GM18907 (cell line): ENCODE measurements around the gene GTF3C1.

Experiments used
- ATAC-seq: cut with Tn5 transposase; IDR thresholded peaks from one replicate; pipeline ENCODE4 v1.9.1; 2021; ENCODE audit warnings: mild to moderate bottlenecking, moderate library complexity; ENCODE audit not compliant: unreplicated experiment

GTF3C1 gene

DNA sequence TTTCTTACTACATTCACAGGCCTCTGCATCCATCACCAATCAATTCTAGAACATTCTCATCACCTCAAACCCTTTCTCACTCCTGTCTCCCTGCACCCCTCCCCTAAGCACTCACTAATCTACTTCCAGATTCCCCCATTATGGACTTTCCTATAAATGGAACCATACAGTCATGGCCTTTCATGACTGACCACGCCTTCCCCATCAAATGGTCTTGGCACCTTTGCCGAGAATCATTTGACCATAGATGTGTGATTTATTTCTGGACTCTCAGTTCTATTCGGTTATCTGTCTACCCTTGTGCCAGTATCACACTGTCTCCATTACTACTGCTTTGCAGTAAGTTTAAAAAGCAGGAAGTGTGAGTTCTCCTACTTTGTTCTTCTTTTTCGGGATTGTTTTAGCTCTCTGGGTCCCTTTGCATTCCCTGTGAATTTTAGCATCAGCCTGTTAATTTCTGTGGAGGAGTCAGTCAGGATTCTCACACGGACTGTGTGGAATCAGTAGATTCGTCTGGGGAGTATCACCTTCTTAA is 27.5 kb downstream of the GTF3C1 start:
- ATAC-seq = no peak

GRCh38 chr16:27520982-27521673 is 28.6 kb downstream of the GTF3C1 start:
- no peak for ATAC-seq

GRCh38 chr16:27518226-27518625 is 31.5 kb downstream of the GTF3C1 start:
- no peak for ATAC-seq

GRCh38 chr16:27517664-27518063 is 32.0 kb downstream of the GTF3C1 start:
- ATAC-seq = no peak

DNA sequence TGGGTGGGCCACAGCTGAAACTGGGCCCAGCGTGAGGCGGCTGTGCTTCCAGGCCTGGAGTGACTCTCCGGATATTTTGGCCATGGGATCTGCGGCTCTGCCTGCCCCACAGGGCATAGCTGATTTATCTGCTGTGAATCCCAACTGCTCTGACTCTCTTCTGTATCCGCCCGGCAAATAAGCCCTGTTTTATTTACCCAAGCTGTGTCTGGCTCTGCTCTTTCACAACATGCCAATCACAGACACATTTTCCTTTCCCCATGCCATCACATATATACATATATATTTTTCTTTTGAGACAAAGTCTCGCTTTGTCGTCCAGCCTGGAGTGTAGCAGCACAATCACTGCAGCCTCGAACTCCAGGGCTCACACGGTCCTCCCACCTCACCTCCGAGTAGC is 33.3 kb downstream of the GTF3C1 start:
- ATAC-seq = no peak

GRCh38 chr16:27515874-27516353 is 33.8 kb downstream of the GTF3C1 start:
- ATAC-seq = peak; percentile 65

GRCh38 chr16:27514806-27515205 is 34.9 kb downstream of the GTF3C1 start:
- ATAC-seq = no peak

- no peak for ATAC-seq
These were observed 37.9 kb downstream of the GTF3C1 start for GRCh38 chr16:27511657-27512448.

DNA sequence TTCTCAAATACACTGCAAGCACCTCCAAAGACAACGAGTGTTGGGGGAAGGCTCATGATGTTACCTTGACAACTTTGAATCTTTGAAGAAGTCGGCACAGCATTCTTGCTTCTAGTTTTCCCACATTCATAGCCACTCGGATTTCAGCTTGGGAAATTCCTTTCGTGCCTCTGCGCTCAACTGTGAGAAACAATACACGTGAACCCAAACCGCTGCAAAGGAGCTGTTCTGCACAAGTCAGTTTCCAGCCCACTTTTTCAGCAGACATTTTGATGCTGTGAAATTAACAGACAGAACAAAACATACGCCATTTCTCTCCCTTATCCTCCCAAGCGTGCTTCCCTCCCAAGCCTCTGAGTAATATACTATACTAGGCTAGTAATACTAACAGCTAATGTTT is 41.2 kb downstream of the GTF3C1 start:
- no peak for ATAC-seq

DNA sequence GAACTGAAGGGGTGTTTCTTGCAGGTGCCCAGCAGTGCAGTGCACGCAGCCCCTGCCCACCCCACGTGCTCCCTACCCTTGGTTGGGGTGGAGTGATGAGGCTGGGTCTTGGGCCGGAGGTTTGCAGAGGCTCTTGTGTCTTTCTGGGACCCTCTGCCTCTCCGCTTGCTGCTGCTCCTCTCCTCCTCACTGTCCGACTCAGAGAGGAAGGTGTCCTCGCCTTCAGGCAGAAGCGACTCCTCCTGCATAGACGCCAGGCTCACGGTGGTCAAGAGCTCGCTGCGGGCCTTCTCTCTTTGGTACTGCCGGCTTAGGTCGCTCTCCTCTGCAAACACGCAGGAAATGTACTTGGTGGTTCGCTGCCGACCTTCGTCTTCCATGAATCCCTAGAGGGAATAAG is 42.9 kb downstream of the GTF3C1 start:
- ATAC-seq = no peak

DNA sequence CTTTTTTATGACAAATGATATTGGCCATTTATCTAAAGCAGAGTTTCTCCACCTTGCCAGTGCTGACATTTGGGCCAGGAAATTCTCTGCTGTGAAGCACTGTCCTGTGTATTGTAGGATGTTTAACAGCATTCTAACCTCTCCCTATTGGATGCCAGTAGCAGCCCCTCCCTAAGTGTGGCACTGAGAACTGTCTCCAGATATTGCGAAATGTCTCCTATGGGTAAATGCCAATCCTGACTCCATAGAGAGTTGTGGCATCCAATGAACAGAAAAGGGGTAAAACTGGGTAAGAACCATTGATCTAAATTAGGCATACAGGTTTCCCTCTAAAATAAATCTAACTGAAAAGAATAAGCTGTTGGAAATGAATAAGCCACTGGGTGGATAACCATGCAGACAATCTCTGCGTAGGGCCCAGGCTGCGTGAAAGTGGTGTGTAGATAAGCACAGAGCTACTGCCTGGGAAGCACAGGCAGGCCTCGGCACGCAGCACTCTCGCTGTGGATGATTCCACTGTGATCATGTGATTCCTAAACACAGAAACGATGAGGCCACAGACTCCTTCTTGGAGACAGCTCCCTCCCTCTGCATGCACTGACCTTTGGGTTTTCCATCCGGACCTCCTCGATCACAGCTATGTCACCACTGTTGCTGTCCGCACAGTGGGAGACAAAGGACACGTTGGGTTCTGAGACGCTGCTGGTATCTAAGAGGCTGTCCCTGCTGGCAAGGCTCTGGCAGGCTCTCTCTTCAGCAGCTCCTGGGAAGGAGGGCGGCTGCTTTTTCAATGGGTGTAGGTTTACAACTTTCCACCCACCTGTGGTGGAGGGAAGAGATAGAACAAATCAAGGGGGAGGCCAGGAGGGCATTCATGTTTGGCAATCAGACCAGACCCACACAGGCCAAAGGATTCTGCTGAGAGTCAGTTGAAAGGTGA is 44.1 kb downstream of the GTF3C1 start:
- ATAC-seq = no peak

DNA sequence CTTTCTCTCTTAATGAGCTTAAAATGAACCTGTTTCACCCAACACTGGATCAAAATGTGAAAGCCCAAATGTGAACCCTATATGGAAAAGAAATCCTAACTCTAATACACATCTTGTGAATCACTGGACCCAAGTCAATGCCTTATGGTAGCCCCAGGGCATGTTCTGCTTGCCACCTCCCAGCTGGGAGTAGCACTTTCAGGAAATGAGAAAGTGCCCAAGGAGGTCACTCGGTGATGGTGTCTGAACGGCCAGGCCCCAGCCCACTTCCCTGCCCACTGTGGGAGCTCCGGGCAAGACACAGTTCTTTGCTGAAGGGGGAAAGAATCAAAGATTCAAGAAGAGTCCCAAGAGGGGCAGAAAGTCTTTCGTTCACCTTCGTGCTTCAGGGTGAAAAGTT is 46.1 kb downstream of the GTF3C1 start:
- ATAC-seq = no peak

GRCh38 chr16:27500801-27501200 is 48.9 kb downstream of the GTF3C1 start:
- ATAC-seq = no peak

DNA sequence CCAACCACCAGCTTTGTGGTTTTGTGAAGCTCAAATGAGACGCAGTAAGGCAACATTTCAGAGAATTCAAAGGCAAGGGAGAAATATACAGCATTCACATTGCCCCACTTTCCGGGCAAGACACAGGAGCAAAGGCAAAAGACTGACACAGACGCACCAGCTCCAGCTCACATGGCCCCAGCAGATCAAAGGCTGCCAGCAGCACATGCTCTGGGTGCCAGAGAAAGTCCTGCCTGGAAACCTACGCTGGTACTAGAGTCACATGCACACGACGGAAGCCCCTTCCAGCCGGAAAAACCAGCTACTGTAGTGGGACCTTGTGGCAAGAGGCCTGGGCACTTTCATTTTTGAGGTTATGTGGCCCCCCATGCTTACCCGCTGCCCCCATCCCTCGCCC is 50.1 kb downstream of the GTF3C1 start:
- ATAC-seq = no peak

GRCh38 chr16:27498916-27499658 is 50.6 kb downstream of the GTF3C1 start:
- no peak for ATAC-seq

- no peak for ATAC-seq
These were observed 51.5 kb downstream of the GTF3C1 start for GRCh38 chr16:27498031-27498825.

DNA sequence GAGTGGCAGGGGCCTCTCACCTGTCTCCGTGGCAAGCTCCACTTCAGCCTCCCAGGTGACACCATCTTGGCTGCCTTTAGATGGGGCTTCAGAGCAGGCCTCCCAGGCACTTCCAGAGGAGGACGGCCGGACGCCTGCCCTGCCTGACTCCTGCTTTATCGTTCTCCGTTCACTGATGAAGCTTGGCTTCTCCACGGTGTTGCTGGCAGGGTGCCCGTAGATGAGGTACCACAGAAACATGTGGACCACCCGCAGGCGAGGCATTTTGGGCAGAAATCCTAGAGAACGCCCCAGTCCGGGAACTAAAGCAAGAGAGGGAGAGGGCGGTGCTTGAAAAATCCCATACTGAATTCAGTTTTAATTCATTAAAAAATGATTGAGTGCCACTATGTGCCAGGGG is 54.5 kb downstream of the GTF3C1 start:
- ATAC-seq = no peak

- no peak for ATAC-seq
These were observed 57.1 kb downstream of the GTF3C1 start for GRCh38 chr16:27492588-27492979.

- no peak for ATAC-seq
These were observed 57.7 kb downstream of the GTF3C1 start for GRCh38 chr16:27491894-27492587.
